22Rv1 (cell line): ENCODE data around the gene CTXND2.
"Not testable (repeated sequence)": the region's sequence is repeated elsewhere in the genome, so short reads cannot be mapped to it uniquely, and the experiment has no call there.

ENCODE experiments used
- H3K27ac ChIP-seq: fragments of 450-650 bp; 2 replicates; pipeline ENCODE4 v1.5.1; 2017
- CTCF ChIP-seq: fragments of 450-650 bp; IDR thresholded peaks from 2 replicates; pipeline ENCODE4 v1.5.1; 2017; ENCODE audit warnings: mild to moderate bottlenecking
- ZFX ChIP-seq: fragments of 450-650 bp; IDR thresholded peaks from 2 replicates; pipeline ENCODE4 v1.6.1; 2017; ENCODE audit warnings: antibody characterized with exemption, borderline replicate concordance

CTXND2 gene

GRCh38 chr1:150863724-150864123, 23.2 kb upstream of the CTXND2 start:
- TF ChIP-seq ZFX = no peak
- TF ChIP-seq CTCF = no peak
- H3K27ac ChIP-seq = no peak overlapping the region

- H3K27ac ChIP-seq = not testable (repeated sequence)
Measured at GRCh38 chr1:150864200-150864599, 22.7 kb upstream of the CTXND2 start.

GRCh38 chr1:150869683-150870082, 17.3 kb upstream of the CTXND2 start:
- TF ChIP-seq ZFX (no peak), CTCF (no peak)
- H3K27ac ChIP-seq = no peak overlapping the region

- no peak overlapping the region for H3K27ac ChIP-seq
- no peak for TF ChIP-seq CTCF
- TF ChIP-seq ZFX = no peak
Measured at GRCh38 chr1:150872572-150872971, 14.4 kb upstream of the CTXND2 start.

GRCh38 chr1:150873521-150873920, 13.4 kb upstream of the CTXND2 start:
- no peak overlapping the region for H3K27ac ChIP-seq
- TF ChIP-seq ZFX = no peak
- no peak for TF ChIP-seq CTCF

GRCh38 chr1:150874455-150875196, 12.3 kb upstream of the CTXND2 start:
- TF ChIP-seq CTCF = no peak
- no peak for TF ChIP-seq ZFX
- H3K27ac ChIP-seq = peak overlapping the region; percentile 84

- TF ChIP-seq CTCF (no peak), ZFX (no peak)
- peak overlapping the region; percentile 84 for H3K27ac ChIP-seq
Measured at GRCh38 chr1:150875197-150876118, 11.5 kb upstream of the CTXND2 start.
